NT2/D1 (cell line): Measurements from ENCODE around the gene NTM.

Experiments used
- SUZ12 ChIP-seq: IDR thresholded peaks from 2 replicates; pipeline ENCODE4 v1.6.1; 2011; ENCODE audit not compliant: insufficient read length, insufficient read depth; ENCODE audit errors: extremely low read depth
- YY1 ChIP-seq: IDR thresholded peaks from 2 replicates; pipeline ENCODE4 v1.6.1; 2011; ENCODE audit not compliant: insufficient read length, insufficient read depth
- ZNF274 ChIP-seq: IDR thresholded peaks from 2 replicates; pipeline ENCODE4 v1.6.1; 2011; ENCODE audit warnings: mild to moderate bottlenecking, low read depth, low read length

GRCh38 chr11:131817687-131818188 is 447.3 kb downstream of the NTM start:
- no peak for TF ChIP-seq YY1
- no peak for TF ChIP-seq ZNF274
- no peak for TF ChIP-seq SUZ12
